Ovary (tissue), 9 donors: ENCODE measurements around the gene MSANTD2. TPM values are rescaled to one million over a fixed set of nuclear protein-coding genes. Genes with fewer than 3 reads are reported as not detected.

Experiments
- DNase-seq, 5 donors: peaks; one replicate each; pipeline ENCODE4 v3.0.0-alpha.2; 2019 to 2020
- H3K27ac ChIP-seq, 2 donors: fragments of 200-600 bp; one replicate each; pipeline versions ENCODE4 v1.5.1 to v1.8.0; 2019 to 2022
- H3K27me3 ChIP-seq: fragments of 200-600 bp; one replicate; pipeline ENCODE4 v1.8.0; 2022
- H3K36me3 ChIP-seq: fragments of 200-600 bp; sonication (generic); one replicate; pipeline ENCODE4 v1.5.1; 2019
- H3K4me1 ChIP-seq: one replicate; pipeline ENCODE4 v1.8.1; 2013; ENCODE audit warnings: mild to moderate bottlenecking, moderate library complexity; ENCODE audit not compliant: insufficient read depth
- H3K4me3 ChIP-seq: fragments of 200-600 bp; sonication (generic); one replicate; pipeline ENCODE4 v1.5.1; 2017
- H3K9me3 ChIP-seq, 2 donors: fragments of 200-600 bp in 1 of 2; sonication (generic) in 1 of 2; one replicate each; pipeline versions ENCODE4 v1.5.1 to v1.8.1; 2013 to 2019; ENCODE audit warnings: mild to moderate bottlenecking in 1 of 2, moderate library complexity in 1 of 2
- CTCF ChIP-seq, 3 donors: fragments of 450-650 bp in 2 of 3; fragments of 200-600 bp in 1 of 3; IDR thresholded peaks; one replicate each; pipeline versions ENCODE4 v1.5.1 to v1.8.0; 2016 to 2022; ENCODE audit warnings: antibody characterized with exemption in 3 of 3, mild to moderate bottlenecking in 1 of 3
- EP300 ChIP-seq: sonication (generic); formaldehyde crosslinking; IDR thresholded peaks from one replicate; pipeline ENCODE4 v1.6.1; 2017; ENCODE audit warnings: antibody characterized with exemption
- POLR2A ChIP-seq: fragments of 450-650 bp; IDR thresholded peaks from one replicate; pipeline ENCODE4 v1.6.1; 2017; ENCODE audit warnings: antibody characterized with exemption, mild to moderate bottlenecking, moderate library complexity
- WGBS, 3 donors: extraction: QIAGEN DNeasy Blood & Tissue Kit in 1 of 3; methylation state at CpG; one replicate each; pipeline versions ENCODE4 v1.1.5 to v1.1.7; 2013 to 2017; 5-methylcytosine and 5-hydroxymethylcytosine counted together
- intact Hi-C, 4 donors: fragments of 100-400 bp; cut with DNase I; formaldehyde crosslinking; loops; one replicate each; pipeline versions ENCODE4 v1.11.0 to v1.15.1; 2022 to 2023
- polyA plus RNA-seq, 2 donors: library from polyadenylated mRNA; stranded (reverse); fragments of 200-250 nt in 1 of 2; fragments of 350-450 nt in 1 of 2; fragmentation: Illumina TruSeq in 1 of 2; extraction: RNeasy Lipid Tissue Mini Kit (QIAGEN cat#74804) in 1 of 2; gene quantifications; one replicate each; pipeline ENCODE4 v1.2.3, GENCODE V29; 2013 to 2014
- total RNA-seq, 7 donors: library from RNA; depleted of rRNA in 2 of 7; stranded (reverse); fragments of >200 nt in 2 of 7; fragmentation: NEBNext Ultra II Directional in 3 of 7; extraction: Animal tissue kit (Norgen Biotek cat#: 25700) in 3 of 7; gene quantifications; one replicate each; pipeline versions ENCODE4 v1.1.0 to v1.2.4, GENCODE V29; 2016 to 2023
- donor health status: DM: no; HTN: no; CAD: no; lungs with moderate emphysema.
- donor health status: DM: no; HTN: no; CAD: no.
- donor health status: Bipolar disorder and iron deficiency.
- donor health status: DM: yes; HTN: yes; CAD: no.
- donor health status: DM: no; HTN: no; CAD: no.
- donor health status: DM: yes; HTN: yes; CAD: no.

MSANTD2 gene
- total and polyA plus RNA-seq, 9 donors: 9.9 to 19.4 (median 16.7) TPM

- no peaks in the 10 kb centered on the region for H3K36me3 ChIP-seq
- DNase-seq: no peak
- H3K4me3 ChIP-seq: peak overlapping the region; percentile 15
- H3K4me1 ChIP-seq: peaks cover 4% of the 10 kb centered on the region
- TF ChIP-seq CTCF (IDR thresholded peaks at IDR 0.05) (no peak), EP300 (no peak), POLR2A (no peak)
- H3K27me3 ChIP-seq: peaks cover 7% of the 10 kb centered on the region
- WGBS, 3 donors: 4 to 8% (median 4%) methylated on average over 25 of the region's 25 CpGs
- H3K9me3 ChIP-seq: no peaks in the 10 kb centered on the region
- intact Hi-C loops: loop anchor here in 3 of 4 donors (5.0 to 10.0 kb wide), 3 partner anchors 77 to 93 kb away; no protein-coding TSS in a partner anchor
- H3K27ac ChIP-seq: peak overlapping the region; percentile 9 to 19
These were observed 40.0 kb downstream of the MSANTD2 start for GRCh38 chr11:124760205-124760652.

- Histone ChIP-seq H3K36me3 (no peaks in the 10 kb centered on the region), H3K27ac (peak overlapping the region; percentile 9 to 19), H3K4me3 (peak overlapping the region; percentile 15), H3K4me1 (peaks cover 4% of the 10 kb centered on the region), H3K27me3 (peaks cover 7% of the 10 kb centered on the region), H3K9me3 (no peaks in the 10 kb centered on the region)
- intact Hi-C loops: loop anchor here in 3 of 4 donors (5.0 to 10.0 kb wide), 3 partner anchors 78 to 92 kb away; no protein-coding TSS in a partner anchor
- WGBS, 3 donors: 10 to 16% (median 10%) methylated on average over 43 to 52 of the region's 52 CpGs
- DNase-seq: no peak
- TF ChIP-seq EP300 (no peak), POLR2A (no peak), CTCF (IDR thresholded peaks at IDR 0.05) (no peak)
These were observed 40.7 kb downstream of the MSANTD2 start for GRCh38 chr11:124759266-124760204.

GRCh38 chr11:124758355-124759265 lies 41.6 kb downstream of the MSANTD2 start:
- H3K4me1 ChIP-seq: peaks cover 4% of the 10 kb centered on the region
- H3K9me3 ChIP-seq: no peaks in the 10 kb centered on the region
- peak overlapping the region; percentile 1 for H3K4me3 ChIP-seq
- peak in 4 of 5 donors; percentile 40 to 70 (median 59) for DNase-seq
- no peak overlapping the region for H3K27ac ChIP-seq
- no peaks in the 10 kb centered on the region for H3K36me3 ChIP-seq
- H3K27me3 ChIP-seq: peaks cover 7% of the 10 kb centered on the region
- TF ChIP-seq EP300: no peak
- peak in 2 of 3 donors; percentile 33 to 51 for TF ChIP-seq CTCF (IDR thresholded peaks at IDR 0.05)
- 6% methylated on average over 53 of the region's 53 CpGs for WGBS, 3 donors
- intact Hi-C loops: no loop called here

GRCh38 chr11:124757320-124757719 lies 42.9 kb downstream of the MSANTD2 start:
- intact Hi-C loops: no loop called here
- Histone ChIP-seq H3K4me3 (no peak overlapping the region), H3K27ac (no peak overlapping the region), H3K4me1 (peaks cover 4% of the 10 kb centered on the region), H3K36me3 (no peaks in the 10 kb centered on the region), H3K9me3 (no peaks in the 10 kb centered on the region), H3K27me3 (peaks cover 7% of the 10 kb centered on the region)
- no peak for DNase-seq
- TF ChIP-seq POLR2A (no peak), CTCF (IDR thresholded peaks at IDR 0.05) (no peak), EP300 (no peak)
- WGBS, 3 donors: 37 to 41% (median 39%) methylated on average over 3 of the region's 3 CpGs
